HG03565 (cell line): ENCODE data around the gene MS4A4E.
"Not testable (repeated sequence)": the region's sequence is repeated elsewhere in the genome, so short reads cannot be mapped to it uniquely, and the experiment has no call there.

Experiments
- ATAC-seq: cut with Tn5 transposase; IDR thresholded peaks from one replicate; pipeline ENCODE4 v1.9.1; 2021; ENCODE audit warnings: mild to moderate bottlenecking, moderate library complexity; ENCODE audit not compliant: unreplicated experiment

Gene MS4A4E

DNA sequence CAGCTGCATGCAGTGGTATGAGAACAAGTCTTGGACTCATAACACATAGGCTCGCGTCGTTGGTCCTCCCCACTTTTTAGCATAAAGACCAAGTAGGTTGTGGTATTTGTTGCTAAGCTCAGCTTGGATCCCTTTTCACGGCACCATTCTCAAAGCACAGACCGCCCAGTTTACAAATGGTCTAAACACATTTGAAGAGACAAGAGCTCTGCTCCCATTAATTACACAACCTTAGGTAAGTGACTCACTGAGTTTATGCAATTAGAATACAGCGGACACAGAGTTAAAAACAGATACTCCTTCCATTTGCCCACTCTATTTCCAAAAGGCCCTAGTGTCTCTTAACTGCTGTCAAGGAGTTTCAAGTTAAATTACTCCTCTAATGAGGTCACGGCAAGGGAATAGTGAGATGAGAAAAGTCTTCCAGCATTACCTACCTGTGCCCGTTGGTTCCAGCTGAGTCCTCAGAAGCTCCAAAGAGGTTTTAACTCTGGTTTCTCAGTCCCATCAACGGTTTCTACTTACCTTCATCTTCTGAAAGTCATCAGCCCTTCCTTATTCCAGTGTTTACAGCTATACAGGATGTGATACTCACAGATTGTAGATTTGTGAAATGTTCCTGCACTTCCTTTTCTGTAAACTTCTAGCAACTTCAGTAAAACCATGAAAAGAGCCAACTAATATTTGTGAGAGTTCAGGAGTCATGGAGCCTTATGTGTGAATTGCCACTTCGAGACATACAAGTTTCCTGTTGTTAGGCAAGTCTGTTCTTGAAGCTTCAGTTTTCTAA is 60.2 kb downstream of the MS4A4E start, which contains the start of gene MS4A6A:
Gene MS4A6A (minus strand): TSS at position 543 of the 790 bp plus-strand sequence. CDS start 1,356 bp downstream, outside the sequence.
- ATAC-seq, result no peak

- ATAC-seq, result peak; percentile 62
These were observed 67.1 kb downstream of the MS4A4E start for GRCh38 chr11:60175860-60176275.

GRCh38 chr11:60172011-60172410 is 70.9 kb downstream of the MS4A4E start:
- no peak for ATAC-seq

DNA sequence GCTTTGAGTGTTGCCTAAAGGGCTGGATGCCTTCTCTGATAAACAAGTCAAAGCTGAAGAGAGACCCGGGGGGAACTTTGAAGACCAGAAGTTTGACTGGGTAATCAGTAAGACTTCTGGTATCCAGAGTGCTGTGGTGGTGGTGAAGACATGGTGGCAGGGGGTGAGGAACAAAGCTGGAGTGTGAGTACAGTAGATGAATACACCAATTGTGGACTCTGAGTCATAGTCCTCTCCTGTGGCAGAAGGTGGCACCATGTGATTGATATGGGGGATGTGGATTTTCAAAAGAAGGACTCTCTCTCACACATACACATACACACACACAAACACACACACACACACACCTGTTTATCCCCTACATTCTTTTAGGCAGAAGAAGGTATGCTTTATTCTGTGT is 72.4 kb downstream of the MS4A4E start:
- no peak for ATAC-seq

GRCh38 chr11:60169264-60169915 is 73.5 kb downstream of the MS4A4E start:
- no peak for ATAC-seq

DNA sequence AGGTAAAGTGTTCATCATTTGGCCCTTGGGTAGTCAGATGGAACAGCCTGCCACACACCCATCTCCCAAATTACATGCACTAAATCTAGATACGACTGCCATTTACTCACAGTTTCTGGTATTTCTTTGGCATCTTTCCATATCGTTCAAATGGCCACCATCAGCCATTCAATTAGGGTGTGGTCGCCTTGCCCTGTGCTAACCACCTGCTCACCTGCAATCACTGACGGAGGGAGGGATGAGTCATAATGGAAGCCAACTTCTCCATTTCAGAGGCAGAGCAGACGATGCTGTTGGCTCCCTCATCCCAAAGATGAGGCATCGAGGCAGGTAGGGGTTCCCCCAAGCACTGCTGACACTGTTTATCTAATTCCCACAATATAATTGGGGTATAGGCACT is 74.6 kb downstream of the MS4A4E start:
- ATAC-seq, result no peak

DNA sequence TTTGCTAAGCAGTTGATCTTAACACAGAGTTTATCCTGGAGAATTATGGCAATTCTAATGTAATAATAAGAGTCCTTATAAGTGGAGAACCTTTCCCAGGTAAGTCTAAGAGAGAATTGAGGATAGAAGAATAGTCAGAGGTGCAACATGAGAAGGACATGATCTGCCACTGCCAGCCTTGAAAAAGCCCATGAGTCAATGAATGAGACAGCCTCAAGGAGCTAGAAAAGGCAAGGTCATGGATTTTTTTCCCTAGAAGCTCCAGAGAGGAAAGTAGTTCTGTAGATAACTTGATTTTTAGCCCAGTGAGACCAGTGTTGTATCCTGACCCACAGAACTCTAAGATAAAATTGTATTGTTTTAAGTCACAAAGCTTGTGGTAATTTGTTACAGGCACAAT is 77.0 kb downstream of the MS4A4E start:
- ATAC-seq, result no peak

GRCh38 chr11:60165538-60165937 is 77.4 kb downstream of the MS4A4E start:
- ATAC-seq, result no peak

DNA sequence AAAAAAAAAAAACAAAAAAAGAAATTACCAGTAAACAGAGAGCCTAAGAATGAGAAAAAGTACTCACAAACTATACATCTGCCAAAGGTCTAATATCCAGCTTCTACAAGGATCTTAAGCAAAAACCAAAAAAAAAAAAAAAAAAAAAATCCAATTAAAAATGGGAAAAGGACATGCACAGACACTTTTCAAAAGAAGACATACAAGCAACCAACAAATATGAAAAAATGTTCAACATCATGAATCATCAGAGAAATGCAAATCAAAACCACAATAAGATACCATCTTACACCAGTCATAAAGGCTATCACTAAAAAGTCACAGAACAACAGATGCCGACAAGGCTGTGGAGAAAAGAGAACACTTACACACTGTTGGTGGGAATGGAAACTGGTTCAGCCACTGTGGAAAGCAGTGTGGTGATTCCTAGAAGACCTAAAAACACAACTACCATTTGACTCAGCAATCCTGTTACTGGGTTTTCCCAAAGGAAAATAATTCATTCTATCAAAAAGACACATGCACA is 78.3 kb downstream of the MS4A4E start:
- no peak for ATAC-seq

GRCh38 chr11:60161766-60162165 is 81.2 kb downstream of the MS4A4E start:
- ATAC-seq, result no peak

- ATAC-seq, result no peak
These were observed 81.8 kb downstream of the MS4A4E start for GRCh38 chr11:60161107-60161506.

GRCh38 chr11:60159868-60160267 is 83.1 kb downstream of the MS4A4E start:
- ATAC-seq, result no peak

- ATAC-seq, result no peak
These were observed 83.7 kb downstream of the MS4A4E start for GRCh38 chr11:60159284-60159683.

- no peak for ATAC-seq
These were observed 84.3 kb downstream of the MS4A4E start for GRCh38 chr11:60158636-60159035.

DNA sequence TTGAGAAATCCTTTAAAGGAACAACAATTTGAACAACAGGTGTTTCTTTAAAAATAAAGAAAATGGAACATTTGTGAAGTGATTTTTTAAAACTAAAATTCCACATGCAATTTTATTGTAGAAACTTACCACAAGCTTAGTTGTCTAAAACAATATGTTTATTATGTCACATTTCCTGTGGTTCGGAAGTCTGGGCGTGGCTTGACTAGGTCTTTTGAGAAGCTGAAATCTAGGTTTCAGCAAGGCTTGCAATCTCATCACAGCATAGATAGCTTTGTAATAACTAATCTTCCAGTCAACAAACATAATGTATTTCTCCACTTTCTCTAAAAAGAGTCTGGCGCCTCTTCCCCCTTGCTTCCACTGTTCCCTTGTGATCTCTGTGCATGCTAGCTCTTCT is 87.0 kb downstream of the MS4A4E start:
- no peak for ATAC-seq

- ATAC-seq, result not testable (repeated sequence)
These were observed 90.2 kb downstream of the MS4A4E start for GRCh38 chr11:60152727-60153126.

DNA sequence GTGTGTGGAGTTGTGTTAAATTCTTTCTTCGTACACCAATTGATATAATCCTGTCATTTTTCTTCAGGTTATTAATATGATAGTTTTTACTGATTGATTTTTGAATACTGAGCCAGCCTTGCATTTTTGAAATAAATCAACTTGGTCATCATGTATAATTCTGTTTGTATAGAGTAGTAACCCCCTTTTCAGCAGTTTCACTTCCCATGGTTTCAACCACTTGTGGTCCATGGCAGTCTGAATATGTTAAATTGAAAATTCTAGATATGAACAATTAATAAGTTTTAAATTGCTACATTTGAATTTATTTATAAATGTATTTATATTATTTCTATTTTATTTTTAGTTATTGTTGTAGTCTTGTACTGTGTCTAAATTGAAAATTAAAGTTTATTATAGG is 92.7 kb downstream of the MS4A4E start:
- ATAC-seq, result no peak
